Tibial artery (tissue), 4 donors: Measurements from ENCODE around the gene CEP131.

Source experiments
- DNase-seq, 2 donors: peaks; one replicate each; pipeline ENCODE4 v3.0.0-alpha.2; 2019
- H3K27ac ChIP-seq, 2 donors: fragments of 200-600 bp; sonication (generic) in 1 of 2; 1 replicate in 1 of 2; 2 replicates in 1 of 2; pipeline ENCODE4 v1.5.1; 2018 to 2019; ENCODE audit warnings: mild to moderate bottlenecking in 1 of 2
- H3K27me3 ChIP-seq, 2 donors: fragments of 200-600 bp; sonication (generic) in 1 of 2; one replicate each; pipeline versions ENCODE4 v1.5.1 to v1.6.0; 2016 to 2019
- H3K36me3 ChIP-seq, 3 donors: fragments of 200-600 bp; sonication (generic) in 2 of 3; one replicate each; pipeline ENCODE4 v1.5.1; 2016 to 2019; ENCODE audit warnings: mild to moderate bottlenecking in 2 of 3
- H3K4me1 ChIP-seq, 4 donors: fragments of 200-600 bp; sonication (generic) in 2 of 4; 1 replicate in 3 of 4; 2 replicates in 1 of 4; pipeline ENCODE4 v1.5.1; 2016 to 2019
- H3K4me3 ChIP-seq, 2 donors: fragments of 200-600 bp; sonication (generic) in 1 of 2; 1 replicate in 1 of 2; 2 replicates in 1 of 2; pipeline ENCODE4 v1.5.1; 2018 to 2019; ENCODE audit warnings: mild to moderate bottlenecking in 2 of 2
- H3K9me3 ChIP-seq, 3 donors: fragments of 200-600 bp; sonication (generic) in 1 of 3; one replicate each; pipeline ENCODE4 v1.5.1; 2016 to 2019
- CTCF ChIP-seq, 2 experiments: fragments of 200-600 bp in 1 of 2; fragments of 450-650 bp in 1 of 2; IDR thresholded peaks; one replicate each; pipeline ENCODE4 v1.5.1; 2017 to 2019; ENCODE audit warnings: antibody characterized with exemption in 2 of 2, mild to moderate bottlenecking in 1 of 2, moderate library complexity in 1 of 2
- intact Hi-C: fragments of 100-400 bp; cut with DNase I; formaldehyde crosslinking; loops from one replicate; pipeline ENCODE4 v1.15.0; 2023; ENCODE audit warnings: low total_unique reads

The CEP131 gene

GRCh38 chr17:81188491-81188840 lies 34.3 kb downstream of the CEP131 start:
- no peak for TF ChIP-seq CTCF (IDR thresholded peaks at IDR 0.05)
- H3K27me3 ChIP-seq = peaks cover 0 to 16% of the 10 kb centered on the region in 2 donors
- no peaks in the 10 kb centered on the region for H3K4me1 ChIP-seq
- DNase-seq = no peak
- no peak overlapping the region for H3K4me3 ChIP-seq
- H3K9me3 ChIP-seq = no peaks in the 10 kb centered on the region
- intact Hi-C loops = no loop called here
- peaks cover 0 to 51% (median 0%) of the 10 kb centered on the region in 3 donors for H3K36me3 ChIP-seq
- H3K27ac ChIP-seq = no peak overlapping the region

GRCh38 chr17:81187586-81188490 lies 34.9 kb downstream of the CEP131 start:
- H3K9me3 ChIP-seq = no peaks in the 10 kb centered on the region
- H3K27ac ChIP-seq = no peak overlapping the region
- DNase-seq = no peak
- no peak overlapping the region for H3K4me3 ChIP-seq
- H3K36me3 ChIP-seq = peaks cover 0 to 45% (median 0%) of the 10 kb centered on the region in 3 donors
- intact Hi-C loops = no loop called here
- no peak for TF ChIP-seq CTCF (IDR thresholded peaks at IDR 0.05)
- H3K27me3 ChIP-seq = peaks cover 0 to 22% of the 10 kb centered on the region in 2 donors
- H3K4me1 ChIP-seq = no peaks in the 10 kb centered on the region

GRCh38 chr17:81187120-81187519 lies 35.6 kb downstream of the CEP131 start:
- peaks cover 0 to 30% of the 10 kb centered on the region in 2 donors for H3K27me3 ChIP-seq
- H3K27ac ChIP-seq = no peak overlapping the region
- peaks cover 0 to 39% (median 0%) of the 10 kb centered on the region in 3 donors for H3K36me3 ChIP-seq
- H3K9me3 ChIP-seq = no peaks in the 10 kb centered on the region
- intact Hi-C loops = no loop called here
- TF ChIP-seq CTCF (IDR thresholded peaks at IDR 0.05) = no peak
- no peak overlapping the region for H3K4me3 ChIP-seq
- H3K4me1 ChIP-seq = no peaks in the 10 kb centered on the region
- no peak for DNase-seq

- Histone ChIP-seq H3K27ac (no peak overlapping the region), H3K36me3 (peaks cover 0 to 31% (median 0%) of the 10 kb centered on the region in 3 donors), H3K4me1 (no peaks in the 10 kb centered on the region), H3K27me3 (peaks cover 0 to 39% of the 10 kb centered on the region in 2 donors), H3K9me3 (no peaks in the 10 kb centered on the region), H3K4me3 (no peak overlapping the region)
- DNase-seq = no peak
- intact Hi-C loops = no loop called here
- no peak for TF ChIP-seq CTCF (IDR thresholded peaks at IDR 0.05)
Observed at GRCh38 chr17:81186203-81186602, 36.6 kb downstream of the CEP131 start.

- no peaks in the 10 kb centered on the region for H3K9me3 ChIP-seq
- no peak for TF ChIP-seq CTCF (IDR thresholded peaks at IDR 0.05)
- H3K36me3 ChIP-seq = peaks cover 0 to 15% (median 0%) of the 10 kb centered on the region in 3 donors
- peaks cover 0 to 54% of the 10 kb centered on the region in 2 donors for H3K27me3 ChIP-seq
- no peak overlapping the region for H3K4me3 ChIP-seq
- H3K4me1 ChIP-seq = no peaks in the 10 kb centered on the region
- intact Hi-C loops = no loop called here
- no peak overlapping the region for H3K27ac ChIP-seq
- no peak for DNase-seq
Observed at GRCh38 chr17:81184555-81184954, 38.2 kb downstream of the CEP131 start.
